HG03565 (cell line): ENCODE measurements around the gene ERFL.
"Not testable (repeated sequence)": the region's sequence is repeated elsewhere in the genome, so short reads cannot be mapped to it uniquely, and the experiment has no call there.

Source experiments
- ATAC-seq: cut with Tn5 transposase; IDR thresholded peaks from one replicate; pipeline ENCODE4 v1.9.1; 2021; ENCODE audit warnings: mild to moderate bottlenecking, moderate library complexity; ENCODE audit not compliant: unreplicated experiment

The ERFL gene

GRCh38 chr19:41914424-41914834 lies 13.8 kb downstream of the ERFL start:
- ATAC-seq = not testable (repeated sequence)

- no peak for ATAC-seq
These were observed 14.5 kb downstream of the ERFL start for GRCh38 chr19:41913538-41914423.

DNA sequence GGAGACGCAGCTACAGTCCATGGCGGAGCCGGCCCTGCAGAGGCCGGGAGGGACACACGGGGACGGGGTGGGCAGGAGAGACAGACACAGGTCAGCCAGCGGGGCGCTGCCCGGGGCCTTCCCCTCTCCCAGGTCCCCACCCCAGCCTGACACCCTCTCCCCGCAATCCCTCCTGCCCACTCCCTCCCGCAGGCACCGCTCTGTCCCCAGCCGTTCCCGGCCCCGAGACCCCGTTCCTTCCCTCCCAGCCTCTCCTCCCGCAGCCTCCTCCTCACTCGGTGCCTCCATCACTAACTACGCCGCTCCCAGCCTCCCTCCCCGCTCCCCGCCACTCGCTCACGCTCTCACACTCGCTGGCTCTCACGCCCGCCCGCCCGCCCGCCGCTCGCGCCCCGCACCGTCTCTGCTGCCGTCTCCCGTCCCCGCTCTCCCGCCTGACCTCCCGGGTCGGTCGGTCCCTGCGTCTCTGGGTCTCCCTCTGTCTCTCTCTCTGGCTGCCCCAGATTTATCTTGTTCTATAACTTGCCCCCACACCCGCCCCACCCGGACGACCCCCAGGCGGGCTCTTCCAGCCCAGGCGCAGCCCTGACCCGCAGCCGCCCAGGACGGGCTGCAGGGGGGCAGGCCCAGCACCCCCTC lies 15.2 kb downstream of the ERFL start:
- ATAC-seq = no peak

DNA sequence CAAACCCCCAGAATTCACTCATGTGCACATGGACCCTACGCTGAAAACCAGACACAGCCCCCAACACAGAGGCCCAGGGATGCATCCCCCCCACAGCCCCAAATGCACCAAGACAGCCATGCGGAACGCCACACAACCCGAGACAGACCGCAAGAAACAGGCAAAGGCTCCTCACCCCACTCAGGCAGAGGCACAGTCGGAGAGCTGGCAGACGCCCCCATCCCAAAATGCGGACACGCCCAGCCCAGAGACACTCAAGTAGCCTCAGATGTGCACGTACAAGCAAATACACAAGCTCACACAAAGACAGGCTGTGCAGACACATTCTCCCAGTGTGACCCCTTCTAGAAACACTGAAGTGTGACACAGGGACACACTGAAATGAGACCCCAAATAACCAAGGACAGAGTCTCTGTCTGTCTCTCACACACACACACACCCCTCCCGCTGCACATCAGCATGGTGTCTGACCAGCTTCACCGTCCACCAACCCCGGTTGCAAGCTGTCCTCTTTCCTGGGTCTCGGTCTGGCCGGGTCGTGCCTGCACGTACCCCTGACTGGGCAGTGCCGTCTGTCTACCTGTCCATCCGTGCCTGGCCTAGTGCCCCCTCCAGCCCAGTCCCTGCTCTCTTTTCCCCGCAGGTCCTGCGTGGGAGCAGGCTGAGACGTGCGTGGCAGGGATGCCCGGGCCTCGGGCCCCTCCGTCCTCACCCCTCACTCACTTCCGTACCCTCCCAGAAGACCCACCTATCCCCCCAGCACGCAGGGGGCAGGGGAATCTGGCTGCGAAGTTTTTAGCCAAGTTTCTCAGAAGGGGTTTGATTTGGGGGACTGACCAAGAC lies 16.1 kb downstream of the ERFL start:
- ATAC-seq = no peak

DNA sequence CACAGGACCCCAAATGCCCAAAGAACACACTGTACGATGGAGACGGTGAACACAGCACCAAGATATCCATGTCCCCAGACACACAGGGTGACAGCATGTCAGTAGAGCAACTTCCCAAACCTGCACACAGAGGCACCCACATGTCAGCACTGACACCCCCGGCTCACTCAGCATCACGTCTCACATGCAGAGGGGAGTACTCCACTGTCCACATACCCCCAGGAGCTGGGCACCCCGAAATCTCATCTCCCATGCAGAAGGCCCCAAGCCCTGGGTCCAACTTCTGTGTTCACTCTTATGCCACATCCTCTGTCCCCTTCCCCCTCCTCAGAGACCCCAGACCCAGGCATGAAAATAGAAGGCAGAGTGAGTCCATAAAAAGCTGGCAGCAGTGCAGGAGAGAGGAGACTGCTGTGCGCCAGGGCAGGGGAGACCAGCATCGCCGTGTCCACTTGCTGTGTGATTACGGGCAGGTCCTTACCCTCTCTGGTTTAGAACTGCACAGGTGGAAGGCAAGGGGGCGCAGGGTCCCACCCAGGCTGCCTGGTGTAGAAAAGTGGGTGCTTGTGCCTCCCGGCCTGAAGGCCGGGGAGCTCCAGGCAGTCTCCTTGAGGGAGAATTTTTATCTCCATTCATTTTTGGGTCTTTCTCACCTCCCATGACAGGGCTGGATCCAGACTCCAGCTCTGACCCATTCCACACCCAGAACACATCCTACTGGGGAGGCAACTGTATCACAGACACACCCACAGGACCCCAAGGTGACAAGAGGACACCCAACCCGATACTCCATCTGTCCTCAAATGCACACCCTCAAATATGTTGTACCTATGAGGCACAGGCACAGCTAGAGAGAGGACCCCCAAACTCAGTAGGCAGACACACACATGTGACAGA lies 17.0 kb downstream of the ERFL start:
- no peak for ATAC-seq

GRCh38 chr19:41910240-41910991 lies 17.8 kb downstream of the ERFL start:
- no peak for ATAC-seq

DNA sequence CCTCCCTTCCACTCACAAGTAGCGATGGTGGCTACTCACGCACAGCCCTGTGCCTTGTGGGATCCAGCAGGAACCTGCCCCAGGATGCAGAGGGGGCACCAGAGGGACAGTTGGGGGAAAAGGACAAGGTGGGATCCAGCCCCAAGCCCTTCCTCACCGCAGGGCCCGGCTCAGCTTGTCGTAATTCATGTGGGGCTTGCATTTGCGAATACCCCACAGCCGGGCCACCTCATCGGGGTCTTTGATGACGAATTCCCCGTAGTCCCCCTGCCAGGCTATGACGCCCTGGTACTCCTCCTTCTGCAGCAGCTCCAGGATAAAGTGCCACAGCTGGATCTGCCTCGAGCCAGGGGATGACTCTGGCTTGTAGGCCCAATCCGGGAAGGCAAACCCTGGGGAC lies 18.5 kb downstream of the ERFL start:
- ATAC-seq = no peak

DNA sequence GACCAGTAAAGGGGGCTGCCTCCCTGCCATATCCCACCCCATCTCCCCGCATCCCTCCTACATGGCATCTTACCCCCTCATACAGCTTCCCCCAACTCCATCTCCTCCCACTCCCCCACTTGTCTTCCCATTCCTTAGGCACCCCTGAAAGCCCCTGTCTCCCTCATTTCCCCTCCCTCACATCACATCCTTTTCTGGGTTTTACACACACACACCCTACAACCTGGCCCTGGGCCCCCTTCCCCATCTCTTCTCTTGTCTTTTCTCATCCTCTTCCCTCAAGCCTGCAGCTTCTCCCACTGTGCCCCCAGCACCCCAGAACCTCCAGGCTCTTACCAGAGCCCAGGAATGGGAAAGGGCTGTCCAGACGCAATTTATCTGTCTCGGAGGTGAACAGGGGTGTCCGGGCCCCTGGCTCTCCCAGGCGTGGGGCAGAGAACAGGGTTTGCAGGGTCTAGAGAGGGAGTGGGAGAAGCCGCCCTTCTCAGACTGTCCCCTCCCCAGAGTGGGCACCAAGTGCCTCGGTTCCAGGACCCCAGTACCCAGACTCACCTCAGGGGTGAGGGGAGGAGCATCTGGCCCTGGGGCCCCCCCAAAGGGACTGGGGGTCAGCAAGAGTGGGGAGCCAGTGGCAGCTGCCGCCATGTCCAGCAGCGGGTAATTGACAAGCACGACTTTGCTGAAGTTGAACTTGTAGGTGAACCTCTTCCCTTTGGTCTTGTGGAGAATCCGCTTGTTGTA lies 19.4 kb downstream of the ERFL start:
- ATAC-seq = no peak

- ATAC-seq = no peak
These were observed 20.1 kb downstream of the ERFL start for GRCh38 chr19:41907994-41908615.

DNA sequence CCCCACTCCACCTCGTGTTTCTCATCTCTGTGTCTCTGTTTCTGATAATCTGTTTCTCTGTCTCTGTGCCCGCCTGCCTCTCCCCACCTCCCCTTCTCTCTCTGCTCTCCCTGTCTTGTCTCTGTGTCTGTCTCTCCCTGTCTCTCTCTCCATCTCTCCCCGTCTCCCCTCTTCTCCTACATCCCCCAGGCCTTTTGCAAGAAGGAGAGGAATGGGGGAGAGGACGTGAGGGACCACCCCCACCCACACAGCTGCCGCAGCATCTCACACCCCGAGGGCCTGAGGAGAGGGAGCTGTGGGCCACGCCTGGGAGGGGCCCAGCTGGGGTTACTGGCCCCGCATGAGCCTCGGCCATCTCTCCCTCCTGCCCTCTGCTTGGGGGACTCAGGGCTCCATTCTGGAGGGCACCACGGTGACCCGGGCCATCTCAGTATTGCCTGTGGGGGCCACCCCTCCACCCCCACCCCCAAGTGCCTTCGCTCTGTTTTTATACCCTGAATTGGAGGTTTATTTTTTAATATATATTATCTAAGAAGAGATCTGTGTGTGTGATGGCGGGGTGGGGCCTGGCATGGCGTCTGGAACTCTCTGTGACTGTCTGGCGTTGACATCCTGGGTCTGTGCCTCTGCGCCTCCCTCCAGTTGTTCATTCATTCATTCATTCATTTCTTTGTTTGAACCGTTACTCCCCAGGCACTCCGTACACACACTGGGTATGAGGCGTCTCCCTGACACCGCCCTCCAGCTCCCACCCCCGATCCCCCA lies 21.2 kb downstream of the ERFL start:
- ATAC-seq = no peak

DNA sequence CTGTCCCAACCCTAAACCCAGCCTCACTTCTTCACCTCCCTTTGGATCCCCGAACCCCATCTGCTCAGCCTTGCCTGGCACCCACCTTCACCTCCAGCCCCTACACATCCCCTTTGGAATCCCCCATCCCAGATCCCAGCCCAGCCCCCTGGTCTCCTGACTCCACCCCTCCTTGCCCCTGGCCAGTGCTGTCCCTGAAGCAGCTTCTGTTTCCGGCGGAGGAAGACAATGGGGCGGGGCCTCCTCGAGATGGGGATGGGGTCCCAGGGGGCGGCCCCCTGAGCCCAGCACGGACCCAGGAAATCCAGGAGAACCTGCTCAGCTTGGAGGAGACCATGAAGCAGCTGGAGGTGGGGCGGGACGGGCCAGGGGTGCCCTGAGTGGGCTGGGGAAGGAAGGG lies 22.0 kb downstream of the ERFL start:
- ATAC-seq = no peak

DNA sequence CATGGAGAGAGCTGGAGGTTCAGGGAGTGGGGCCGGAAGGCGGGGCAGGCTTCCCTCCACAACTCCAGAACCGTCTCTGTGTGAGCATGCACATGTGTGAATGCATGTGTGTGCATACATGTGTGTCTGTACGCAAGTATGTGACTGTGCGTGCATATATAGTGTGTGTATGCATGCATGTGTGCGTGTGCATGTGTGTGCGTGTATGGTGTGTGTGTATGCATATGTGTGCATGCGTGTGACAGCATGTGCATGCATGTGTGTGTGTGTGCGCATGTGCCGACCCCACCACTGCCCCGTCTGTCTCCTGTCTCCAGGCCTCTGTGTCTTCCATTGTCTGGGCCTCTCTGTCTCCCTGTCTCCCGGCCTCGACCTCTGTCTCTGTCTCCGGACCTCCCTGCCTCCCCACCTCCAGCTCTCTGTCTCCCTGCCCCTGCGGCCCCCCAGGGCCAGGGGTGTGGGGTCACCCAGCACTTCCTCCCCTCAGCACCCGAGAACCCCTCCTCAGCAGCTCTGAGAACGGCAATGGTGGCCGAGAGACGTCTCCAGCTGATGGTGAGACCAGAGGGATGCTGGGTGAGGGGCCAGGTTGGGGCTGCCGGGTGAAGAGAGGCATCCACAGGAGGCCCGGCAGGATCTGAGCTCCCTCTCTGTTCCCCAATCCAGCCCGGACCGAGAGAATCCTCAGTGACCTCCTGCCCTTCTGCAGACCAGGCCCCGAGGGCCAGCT lies 22.8 kb downstream of the ERFL start:
- ATAC-seq = no peak

- no peak for ATAC-seq
These were observed 24.0 kb downstream of the ERFL start for GRCh38 chr19:41904118-41904870.

GRCh38 chr19:41903193-41903953 lies 24.9 kb downstream of the ERFL start:
- no peak for ATAC-seq

DNA sequence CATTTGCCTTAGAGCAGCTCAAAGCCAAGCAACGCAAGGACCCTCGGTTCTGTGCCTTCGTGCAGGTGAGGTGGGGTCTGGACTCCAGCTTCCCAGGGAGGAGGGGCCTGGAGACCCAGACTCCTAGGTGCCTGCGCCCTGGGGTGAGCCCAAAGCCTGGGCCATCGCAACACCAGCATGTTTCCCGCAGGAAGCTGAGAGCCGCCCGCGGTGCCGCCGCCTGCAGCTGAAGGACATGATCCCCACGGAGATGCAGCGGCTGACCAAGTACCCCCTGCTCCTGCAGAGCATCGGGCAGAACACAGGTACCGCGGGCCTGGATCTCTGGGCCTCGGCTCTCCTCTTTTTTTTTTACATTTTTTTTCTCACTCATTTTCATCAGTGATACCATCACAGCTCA lies 25.7 kb downstream of the ERFL start:
- no peak for ATAC-seq
